ENCODE data around the gene CD48.

DNA sequence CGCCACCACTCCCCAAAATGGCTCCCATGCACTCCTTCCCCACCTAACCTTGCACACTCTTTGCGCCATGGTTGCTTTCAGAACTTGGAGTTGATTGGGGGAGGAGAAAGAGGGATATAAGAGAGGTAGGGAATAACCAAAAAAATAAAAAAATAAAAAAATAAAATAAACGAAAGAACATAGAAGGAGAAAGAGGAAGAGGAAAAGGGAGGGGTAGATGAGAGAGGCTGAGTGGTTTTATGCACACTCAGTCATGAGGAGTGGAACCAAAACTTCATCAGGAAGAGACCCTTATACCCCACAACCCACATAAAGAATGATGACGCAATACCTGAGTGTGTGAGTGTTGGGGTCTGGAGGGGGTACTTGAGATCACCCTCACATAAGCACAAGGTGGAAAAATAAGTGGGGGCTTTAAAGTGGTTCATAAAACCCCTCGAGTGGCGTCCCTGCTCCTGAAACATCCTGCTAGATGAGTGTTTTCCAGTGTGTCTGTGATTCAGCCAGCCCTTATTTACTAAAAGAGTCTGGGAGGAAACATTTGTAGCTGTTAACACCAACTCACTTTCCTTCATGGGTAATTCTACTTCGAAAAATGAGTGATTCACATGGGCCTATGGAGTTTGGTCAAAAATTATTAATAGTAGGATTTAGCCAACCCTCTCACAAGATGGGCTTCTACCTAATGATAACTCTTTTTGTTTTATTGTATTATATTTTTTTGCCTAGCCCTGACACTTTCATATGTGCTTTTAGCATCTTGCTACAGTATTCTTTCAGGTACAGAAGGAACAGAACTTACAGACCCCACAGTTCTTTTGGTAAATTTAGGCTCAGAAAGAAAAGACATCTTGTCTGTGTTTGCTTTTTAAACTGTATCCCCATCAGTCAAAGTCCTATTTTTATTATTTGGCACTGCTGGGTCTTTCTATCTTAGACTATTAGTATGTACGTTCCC is 70.0 kb downstream of the CD48 start:
- TF ChIP-seq EZH2phosphoT487 (IDR thresholded peaks at IDR 0.05; ENCODE audit: borderline replicate concordance, low read depth) (no peak), FOSL2 (IDR thresholded peaks at IDR 0.05; ENCODE audit: borderline replicate concordance, low read depth) (no peak)
- TF ChIP-seq, protein P1, sequence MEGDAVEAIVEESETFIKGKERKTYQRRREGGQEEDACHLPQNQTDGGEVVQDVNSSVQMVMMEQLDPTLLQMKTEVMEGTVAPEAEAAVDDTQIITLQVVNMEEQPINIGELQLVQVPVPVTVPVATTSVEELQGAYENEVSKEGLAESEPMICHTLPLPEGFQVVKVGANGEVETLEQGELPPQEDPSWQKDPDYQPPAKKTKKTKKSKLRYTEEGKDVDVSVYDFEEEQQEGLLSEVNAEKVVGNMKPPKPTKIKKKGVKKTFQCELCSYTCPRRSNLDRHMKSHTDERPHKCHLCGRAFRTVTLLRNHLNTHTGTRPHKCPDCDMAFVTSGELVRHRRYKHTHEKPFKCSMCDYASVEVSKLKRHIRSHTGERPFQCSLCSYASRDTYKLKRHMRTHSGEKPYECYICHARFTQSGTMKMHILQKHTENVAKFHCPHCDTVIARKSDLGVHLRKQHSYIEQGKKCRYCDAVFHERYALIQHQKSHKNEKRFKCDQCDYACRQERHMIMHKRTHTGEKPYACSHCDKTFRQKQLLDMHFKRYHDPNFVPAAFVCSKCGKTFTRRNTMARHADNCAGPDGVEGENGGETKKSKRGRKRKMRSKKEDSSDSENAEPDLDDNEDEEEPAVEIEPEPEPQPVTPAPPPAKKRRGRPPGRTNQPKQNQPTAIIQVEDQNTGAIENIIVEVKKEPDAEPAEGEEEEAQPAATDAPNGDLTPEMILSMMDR (IDR thresholded peaks at IDR 0.05) = no peak
